Measurements from ENCODE around the gene MUC3A.

DNA sequence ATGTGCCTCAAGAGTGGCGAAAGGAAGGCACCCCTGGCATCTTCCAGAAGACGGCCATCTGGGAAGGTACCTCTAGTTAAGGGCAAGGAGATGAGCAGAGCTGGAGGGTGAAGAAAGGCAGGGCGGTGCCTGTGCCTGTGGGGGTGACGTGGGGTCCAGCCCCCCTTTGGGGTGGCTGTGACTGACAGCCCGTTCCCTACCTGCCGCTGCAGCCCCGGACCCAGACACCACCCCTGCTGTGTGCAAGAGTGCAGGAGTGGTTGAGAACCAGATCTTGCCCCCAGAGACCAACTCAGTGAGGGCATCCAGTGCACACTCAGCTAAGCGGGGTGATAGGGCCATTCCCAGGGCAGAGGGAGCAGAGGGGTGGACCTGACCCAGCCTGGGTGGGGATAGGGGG is 66.3 kb downstream of the MUC3A start:
- TF ChIP-seq, protein P1, sequence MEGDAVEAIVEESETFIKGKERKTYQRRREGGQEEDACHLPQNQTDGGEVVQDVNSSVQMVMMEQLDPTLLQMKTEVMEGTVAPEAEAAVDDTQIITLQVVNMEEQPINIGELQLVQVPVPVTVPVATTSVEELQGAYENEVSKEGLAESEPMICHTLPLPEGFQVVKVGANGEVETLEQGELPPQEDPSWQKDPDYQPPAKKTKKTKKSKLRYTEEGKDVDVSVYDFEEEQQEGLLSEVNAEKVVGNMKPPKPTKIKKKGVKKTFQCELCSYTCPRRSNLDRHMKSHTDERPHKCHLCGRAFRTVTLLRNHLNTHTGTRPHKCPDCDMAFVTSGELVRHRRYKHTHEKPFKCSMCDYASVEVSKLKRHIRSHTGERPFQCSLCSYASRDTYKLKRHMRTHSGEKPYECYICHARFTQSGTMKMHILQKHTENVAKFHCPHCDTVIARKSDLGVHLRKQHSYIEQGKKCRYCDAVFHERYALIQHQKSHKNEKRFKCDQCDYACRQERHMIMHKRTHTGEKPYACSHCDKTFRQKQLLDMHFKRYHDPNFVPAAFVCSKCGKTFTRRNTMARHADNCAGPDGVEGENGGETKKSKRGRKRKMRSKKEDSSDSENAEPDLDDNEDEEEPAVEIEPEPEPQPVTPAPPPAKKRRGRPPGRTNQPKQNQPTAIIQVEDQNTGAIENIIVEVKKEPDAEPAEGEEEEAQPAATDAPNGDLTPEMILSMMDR (IDR thresholded peaks at IDR 0.05; ENCODE audit: borderline replicate concordance, extremely low read depth, low read length, poor library complexity, severe bottlenecking): no peak
- no peak for TF ChIP-seq EZH2 (IDR thresholded peaks at IDR 0.05; ENCODE audit: borderline replicate concordance, low read depth, low read length, severe bottlenecking)

Measured in DND-41 (cell line).